SK-N-SH (cell line): ENCODE data around the gene SLC25A38. TPM values are rescaled to one million over a fixed set of nuclear protein-coding genes. Genes with fewer than 3 reads are reported as not detected.

Source experiments
- CTCF ChIA-PET: fragments of 300-600, 350-600 bp; formaldehyde crosslinking; extraction: SDS; loops from one replicate; lab custom pipeline; 2021; lab: Yijun Ruan, JAX
- POLR2A ChIA-PET: fragments of 350-600 bp; sonication (Branson Sonifier 250); formaldehyde crosslinking; extraction: SDS; loops from one replicate; lab custom pipeline; 2020; ENCODE audit warnings: antibody characterized with exemption, inconsistent platforms; lab: Yijun Ruan, JAX
- DNase-seq: peaks from one replicate; pipeline ENCODE4 v3.0.0; 2012
- H2AFZ ChIP-seq: fragments of 200-600 bp; sonication (generic); 2 replicates; pipeline ENCODE4 v1.8.1; 2016; ENCODE audit warnings: antibody characterized with exemption, mild to moderate bottlenecking, low read depth
- H3F3A ChIP-seq: fragments of 200-600 bp; sonication (generic); replicated peaks from 2 replicates; pipeline ENCODE3; 2016; ENCODE audit warnings: antibody characterized with exemption, mild to moderate bottlenecking; ENCODE audit not compliant: insufficient read depth
- H3K27ac ChIP-seq, 2 experiments: fragments of 200-500 bp in 1 of 2; fragments of 200-600 bp in 1 of 2; sonication (Bioruptor generic) in 1 of 2; sonication (generic), shearing (Covaris generic) in 1 of 2; 2 replicates each; pipeline versions ENCODE4 v1.5.1 to v1.6.1; 2014 to 2016; ENCODE audit warnings: low read depth in 2 of 2, inconsistent platforms in 1 of 2, low read length in 1 of 2, mild to moderate bottlenecking in 1 of 2, mixed read lengths in 1 of 2
- H3K27me3 ChIP-seq: fragments of 200-600 bp; sonication (generic), shearing (Covaris generic); 2 replicates; pipeline ENCODE4 v1.6.1; 2016; ENCODE audit warnings: mixed run types; ENCODE audit not compliant: insufficient read depth
- H3K36me3 ChIP-seq, 2 experiments: fragments of 200-500 bp in 1 of 2; fragments of 200-600 bp in 1 of 2; sonication (Bioruptor generic) in 1 of 2; sonication (generic) in 1 of 2; replicated peaks in 1 of 2; 2 replicates each; pipeline versions ENCODE3 to v1.5.1; 2014 to 2016; ENCODE audit warnings: low read length in 1 of 2, mild to moderate bottlenecking in 1 of 2; ENCODE audit not compliant: insufficient read depth in 2 of 2, control insufficient read depth in 1 of 2
- H3K4me1 ChIP-seq, 2 experiments: fragments of 200-500 bp in 1 of 2; fragments of 200-600 bp in 1 of 2; sonication (Bioruptor generic) in 1 of 2; sonication (generic), shearing (Covaris generic) in 1 of 2; 2 replicates each; pipeline versions ENCODE4 v1.5.1 to v1.6.1; 2014 to 2016; ENCODE audit warnings: low read depth in 1 of 2, low read length in 1 of 2, mixed run types in 1 of 2; ENCODE audit not compliant: insufficient read depth in 2 of 2, control insufficient read depth in 1 of 2
- H3K4me2 ChIP-seq: fragments of 200-600 bp; sonication (generic), shearing (Covaris generic); 2 replicates; pipeline ENCODE4 v1.6.1; 2017; ENCODE audit warnings: mixed run types
- H3K4me3 ChIP-seq, 2 experiments: fragments of 200-500 bp in 1 of 2; fragments of 200-600 bp in 1 of 2; sonication (Bioruptor generic) in 1 of 2; sonication (generic), shearing (Covaris generic) in 1 of 2; 2 replicates each; pipeline versions ENCODE4 v1.5.1 to v1.8.1; 2014 to 2016; ENCODE audit warnings: low read depth in 2 of 2, inconsistent platforms in 1 of 2, low read length in 1 of 2, mild to moderate bottlenecking in 1 of 2, mixed read lengths in 1 of 2, moderate library complexity in 1 of 2
- H3K79me2 ChIP-seq: fragments of 200-600 bp; sonication (generic); 2 replicates; pipeline ENCODE4 v1.8.1; 2017; ENCODE audit warnings: mild to moderate bottlenecking; ENCODE audit not compliant: insufficient read depth
- H3K9ac ChIP-seq: fragments of 200-600 bp; sonication (generic); 2 replicates; pipeline ENCODE4 v1.6.1; 2017; ENCODE audit warnings: mixed run types
- H3K9me2 ChIP-seq: fragments of 200-600 bp; sonication (generic); 2 replicates; pipeline ENCODE4 v1.6.1; 2017; ENCODE audit warnings: mixed run types
- H3K9me3 ChIP-seq: fragments of 200-600 bp; sonication (generic); 2 replicates; pipeline ENCODE4 v1.6.1; 2017; ENCODE audit warnings: mixed run types, mild to moderate bottlenecking, moderate library complexity
- H4K20me1 ChIP-seq: fragments of 200-600 bp; sonication (generic); 2 replicates; pipeline ENCODE4 v1.6.1; 2017; ENCODE audit warnings: mild to moderate bottlenecking, mixed run types; ENCODE audit not compliant: insufficient read depth
- CHD2 ChIP-seq: fragments of 150-350 bp; IDR thresholded peaks from 2 replicates; pipeline ENCODE4 v1.6.1; 2018; ENCODE audit warnings: low read length; ENCODE audit not compliant: partially characterized antibody
- CTCF ChIP-seq: fragments of 200-600 bp; sonication (generic); IDR thresholded peaks from 2 replicates; pipeline ENCODE4 v1.6.1; 2017; ENCODE audit warnings: antibody characterized with exemption, mild to moderate bottlenecking, moderate library complexity
- GABPA ChIP-seq: IDR thresholded peaks from 2 replicates; pipeline ENCODE4 v1.4.0; 2012; ENCODE audit warnings: low read depth, mild to moderate bottlenecking
- PBX3 ChIP-seq: IDR thresholded peaks from 2 replicates; pipeline ENCODE4; 2012
- POLR2AphosphoS5 ChIP-seq: IDR thresholded peaks from 2 replicates; pipeline ENCODE4 v1.6.1; 2012; ENCODE audit warnings: low read depth, low read length
- RCOR1 ChIP-seq: fragments of 150-350 bp; IDR thresholded peaks from 2 replicates; pipeline ENCODE4 v1.6.1; 2017; ENCODE audit warnings: antibody characterized with exemption, low read length
- REST ChIP-seq: IDR thresholded peaks from 2 replicates; pipeline ENCODE4 v1.6.1; 2012; ENCODE audit warnings: mild to moderate bottlenecking, low read depth, low read length, moderate library complexity
- TAF1 ChIP-seq: IDR thresholded peaks from 2 replicates; pipeline ENCODE4 v1.6.1; 2012; ENCODE audit warnings: low read depth, mild to moderate bottlenecking, low read length, moderate library complexity, borderline replicate concordance
- USF2 ChIP-seq: fragments of 150-350 bp; IDR thresholded peaks from 2 replicates; pipeline ENCODE4 v1.6.1; 2017; ENCODE audit warnings: antibody characterized with exemption, low read length, low read depth, borderline replicate concordance
- WGBS: methylation state at CpG from one replicate; pipeline ENCODE4 v1.1.6; 2017; ENCODE audit warnings: low lambda C conversion rate; 5-methylcytosine and 5-hydroxymethylcytosine counted together
- polyA plus RNA-seq, 3 experiments: library from polyadenylated mRNA; depleted of rRNA; stranded (reverse); fragments of >200 nt; gene quantifications; 2 replicates each; pipeline ENCODE4 v1.2.3, GENCODE V29; 2012

Gene SLC25A38
- polyA plus RNA-seq, 1 of the 3 experiments (the other 2 are of a cell fraction), result 34.9 TPM

GRCh38 chr3:39412668-39413260, 29.6 kb downstream of the SLC25A38 start (continued):
- TF ChIP-seq REST, result no peak
- TF ChIP-seq USF2, result no peak
- no peak for TF ChIP-seq RCOR1
- TF ChIP-seq GABPA, result no peak
- no peak for TF ChIP-seq PBX3
- TF ChIP-seq, all 33 proteins: peak for 0

GRCh38 chr3:39413691-39414420, 30.7 kb downstream of the SLC25A38 start:
- Histone ChIP-seq H3K9me2 (no peaks in the 10 kb centered on the region), H3K4me3 (no peak overlapping the region), H3K27me3 (no peaks in the 10 kb centered on the region), H3F3A (peaks cover 65% of the 10 kb centered on the region), H3K79me2 (peaks cover 27% of the 10 kb centered on the region; the same call in 1 of the 2 replicates), H3K9me3 (no peaks in the 10 kb centered on the region), H3K4me1 (peaks cover 0 to 13% of the 10 kb centered on the region in 2 experiments; a peak in 1 of 4 replicates), H3K36me3 (peaks cover 42 to 51% of the 10 kb centered on the region in 2 experiments), H3K27ac (peak overlapping the region in 1 of 2 experiments; percentile 31; a peak in 2 of 4 replicates), H4K20me1 (peaks cover 49% of the 10 kb centered on the region), H3K9ac (no peak overlapping the region), H2AFZ (no peak overlapping the region), H3K4me2 (no peak overlapping the region)
- WGBS, result 100% methylated on average over 4 of the region's 6 CpGs
- DNase-seq, result no peak
- TF ChIP-seq TAF1 (no peak), PBX3 (no peak), POLR2AphosphoS5 (peak; percentile 44; the same call in 1 of the 2 replicates), CTCF (no peak), CHD2 (no peak)
- POLR2A ChIA-PET, result interaction anchor here (1.3 kb wide), 1 partner anchor 8 kb away, joined by 4 read pairs; the partner anchor contains the start of gene RPSA
- CTCF ChIA-PET, result interaction anchor here (1.0 to 7.1 kb wide), 4 partner anchors 28 to 85 kb away, joined by 3 to 45 read pairs (median 19); no protein-coding TSS in a partner anchor
